Endothelial cell (in vitro differentiated cells): Measurements from ENCODE around the gene KRTDAP. TPM values are rescaled to one million over a fixed set of nuclear protein-coding genes. Genes with fewer than 3 reads are reported as not detected.

Source experiments
- DNase-seq: peaks from one replicate; pipeline ENCODE4 v3.0.0; 2021; ENCODE audit warnings: low spot score
- H3K27ac Mint-ChIP-seq: one replicate; pipeline ENCODE4 v1.8.0; 2021; ENCODE audit warnings: mixed read lengths, inconsistent platforms; ENCODE audit not compliant: unreplicated experiment
- H3K27me3 Mint-ChIP-seq: one replicate; pipeline ENCODE4 v1.8.0; 2021; ENCODE audit warnings: mild to moderate bottlenecking, moderate library complexity, mixed read lengths, inconsistent platforms; ENCODE audit not compliant: unreplicated experiment
- H3K36me3 Mint-ChIP-seq: one replicate; pipeline ENCODE4 v1.8.0; 2021; ENCODE audit warnings: mild to moderate bottlenecking, low read depth, mixed read lengths, inconsistent platforms; ENCODE audit not compliant: unreplicated experiment
- H3K4me1 Mint-ChIP-seq: one replicate; pipeline ENCODE4 v1.8.0; 2021; ENCODE audit warnings: mild to moderate bottlenecking, mixed read lengths, inconsistent platforms; ENCODE audit not compliant: unreplicated experiment
- H3K4me3 Mint-ChIP-seq: one replicate; pipeline ENCODE4 v1.8.0; 2021; ENCODE audit warnings: mild to moderate bottlenecking, mixed read lengths, inconsistent platforms; ENCODE audit not compliant: unreplicated experiment
- H3K9me3 Mint-ChIP-seq: one replicate; pipeline ENCODE4 v1.8.0; 2021; ENCODE audit warnings: mixed read lengths, inconsistent platforms; ENCODE audit not compliant: unreplicated experiment
- total RNA-seq: library from RNA; stranded (reverse); fragmentation: NEBNext Ultra II Directional; extraction: Animal tissue kit (Norgen Biotek cat#: 25700); gene quantifications from one replicate; pipeline ENCODE4 v1.2.1, GENCODE V29; 2021; ENCODE audit not compliant: unreplicated experiment
- TF ChIP-seq, protein P1 (sequence below): fragments of 200-600 bp; sonication (generic); IDR thresholded peaks from one replicate; pipeline ENCODE4 v1.5.0; 2021; ENCODE audit warnings: antibody characterized with exemption; ENCODE audit not compliant: unreplicated experiment

KRTDAP gene
- total RNA-seq, 1 donor from 2014 or later: not detected

GRCh38 chr19:35455616-35456201 is 34.6 kb downstream of the KRTDAP start:
- H3K27ac Mint-ChIP-seq: no peak overlapping the region
- TF ChIP-seq, protein P1, sequence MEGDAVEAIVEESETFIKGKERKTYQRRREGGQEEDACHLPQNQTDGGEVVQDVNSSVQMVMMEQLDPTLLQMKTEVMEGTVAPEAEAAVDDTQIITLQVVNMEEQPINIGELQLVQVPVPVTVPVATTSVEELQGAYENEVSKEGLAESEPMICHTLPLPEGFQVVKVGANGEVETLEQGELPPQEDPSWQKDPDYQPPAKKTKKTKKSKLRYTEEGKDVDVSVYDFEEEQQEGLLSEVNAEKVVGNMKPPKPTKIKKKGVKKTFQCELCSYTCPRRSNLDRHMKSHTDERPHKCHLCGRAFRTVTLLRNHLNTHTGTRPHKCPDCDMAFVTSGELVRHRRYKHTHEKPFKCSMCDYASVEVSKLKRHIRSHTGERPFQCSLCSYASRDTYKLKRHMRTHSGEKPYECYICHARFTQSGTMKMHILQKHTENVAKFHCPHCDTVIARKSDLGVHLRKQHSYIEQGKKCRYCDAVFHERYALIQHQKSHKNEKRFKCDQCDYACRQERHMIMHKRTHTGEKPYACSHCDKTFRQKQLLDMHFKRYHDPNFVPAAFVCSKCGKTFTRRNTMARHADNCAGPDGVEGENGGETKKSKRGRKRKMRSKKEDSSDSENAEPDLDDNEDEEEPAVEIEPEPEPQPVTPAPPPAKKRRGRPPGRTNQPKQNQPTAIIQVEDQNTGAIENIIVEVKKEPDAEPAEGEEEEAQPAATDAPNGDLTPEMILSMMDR: no peak
- H3K9me3 Mint-ChIP-seq: no peaks in the 10 kb centered on the region
- no peak for DNase-seq
- peaks cover 4% of the 10 kb centered on the region for H3K4me1 Mint-ChIP-seq
- peaks cover 5% of the 10 kb centered on the region for H3K27me3 Mint-ChIP-seq
- H3K36me3 Mint-ChIP-seq: no peaks in the 10 kb centered on the region
- H3K4me3 Mint-ChIP-seq: no peak overlapping the region

DNA sequence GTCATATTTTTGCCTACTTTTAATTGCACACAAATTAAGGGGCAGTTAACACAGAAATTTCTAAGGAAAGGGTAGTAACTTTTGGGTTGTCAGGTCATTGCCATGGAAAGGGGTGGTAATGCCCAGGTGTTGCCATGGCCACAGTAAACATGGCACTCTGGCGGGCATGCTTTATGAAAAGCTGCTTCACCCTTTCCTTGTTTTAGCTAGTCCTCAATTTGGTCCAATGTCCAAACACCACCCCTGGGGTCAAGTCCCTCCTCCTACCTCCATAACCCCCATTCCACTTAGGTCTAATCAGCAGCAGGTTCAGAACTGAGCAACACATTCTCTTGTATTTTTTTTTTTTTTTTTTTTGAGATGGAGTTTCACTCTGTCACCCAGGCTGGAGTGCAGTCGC is 35.6 kb downstream of the KRTDAP start:
- Mint-ChIP-seq H3K27me3 (peaks cover 3% of the 10 kb centered on the region), H3K4me3 (no peak overlapping the region), H3K36me3 (no peaks in the 10 kb centered on the region), H3K9me3 (no peaks in the 10 kb centered on the region), H3K4me1 (peaks cover 4% of the 10 kb centered on the region), H3K27ac (no peak overlapping the region)
- TF ChIP-seq, protein P1: no peak
- no peak for DNase-seq

- no peak for DNase-seq
- peak overlapping the region; percentile 39 for H3K4me3 Mint-ChIP-seq
- H3K36me3 Mint-ChIP-seq: no peaks in the 10 kb centered on the region
- TF ChIP-seq, protein P1: no peak
- peaks cover 6% of the 10 kb centered on the region for H3K27me3 Mint-ChIP-seq
- H3K9me3 Mint-ChIP-seq: no peaks in the 10 kb centered on the region
- peaks cover 26% of the 10 kb centered on the region for H3K4me1 Mint-ChIP-seq
- no peak overlapping the region for H3K27ac Mint-ChIP-seq
These were observed 38.7 kb downstream of the KRTDAP start for GRCh38 chr19:35451338-35452096.

- TF ChIP-seq, protein P1: no peak
- Mint-ChIP-seq H3K27ac (no peak overlapping the region), H3K27me3 (peaks cover 6% of the 10 kb centered on the region), H3K36me3 (no peaks in the 10 kb centered on the region), H3K4me3 (no peak overlapping the region), H3K4me1 (peaks cover 37% of the 10 kb centered on the region), H3K9me3 (no peaks in the 10 kb centered on the region)
- DNase-seq: no peak
These were observed 40.8 kb downstream of the KRTDAP start for GRCh38 chr19:35449359-35450043.
